Parathyroid adenoma (tissue), 2 donors: Measurements from ENCODE around the gene NLK.
"Not testable (repeated sequence)": the region's sequence is repeated elsewhere in the genome, so short reads cannot be mapped to it uniquely, and the experiment has no call there.

ENCODE experiments used
- H2AFZ ChIP-seq: fragments of 300-600 bp; sonication (generic); one replicate; pipeline ENCODE4 v1.7.0; 2017; ENCODE audit warnings: antibody characterized with exemption, mild to moderate bottlenecking
- H3K27ac ChIP-seq: fragments of 300-600 bp; sonication (generic); one replicate; pipeline ENCODE4 v1.7.0; 2017
- H3K27me3 ChIP-seq: fragments of 300-600 bp; sonication (generic); one replicate; pipeline ENCODE4 v1.7.0; 2017; ENCODE audit warnings: low read length; ENCODE audit not compliant: control insufficient read depth, insufficient read depth
- H3K36me3 ChIP-seq: fragments of 300-600 bp; sonication (generic); one replicate; pipeline ENCODE4 v1.7.0; 2017; ENCODE audit warnings: low read length; ENCODE audit not compliant: control insufficient read depth, insufficient read depth
- H3K4me1 ChIP-seq: fragments of 300-600 bp; sonication (generic); one replicate; pipeline ENCODE4 v1.7.0; 2017; ENCODE audit warnings: control low read depth
- H3K4me2 ChIP-seq: fragments of 300-600 bp; sonication (generic); one replicate; pipeline ENCODE4 v1.7.0; 2017; ENCODE audit warnings: low read length
- H3K4me3 ChIP-seq: fragments of 300-600 bp; sonication (generic); one replicate; pipeline ENCODE4 v1.7.0; 2017; ENCODE audit warnings: low read depth, low read length
- H3K79me2 ChIP-seq: fragments of 300-600 bp; sonication (generic); one replicate; pipeline ENCODE4 v1.7.0; 2017; ENCODE audit warnings: control low read depth
- H3K9ac ChIP-seq: fragments of 300-600 bp; sonication (generic); one replicate; pipeline ENCODE4 v1.7.0; 2017; ENCODE audit warnings: mild to moderate bottlenecking
- H3K9me3 ChIP-seq: fragments of 300-600 bp; sonication (generic); one replicate; pipeline ENCODE4 v1.7.0; 2017; ENCODE audit warnings: low read length; ENCODE audit not compliant: control insufficient read depth
- CTCF ChIP-seq: fragments of 300-600 bp; sonication (generic); IDR thresholded peaks from one replicate; pipeline ENCODE4 v1.7.0; 2017; ENCODE audit warnings: antibody characterized with exemption, mild to moderate bottlenecking
- donor health status: primary hyperparathyroidism.

Gene NLK

GRCh38 chr17:28204751-28205150 is 162.3 kb downstream of the NLK start:
- Histone ChIP-seq H3K27me3 (no peaks in the 10 kb centered on the region), H3K4me2 (peak overlapping the region; percentile 37), H3K4me1 (peaks cover 6% of the 10 kb centered on the region), H3K4me3 (no peak overlapping the region), H3K36me3 (no peaks in the 10 kb centered on the region), H3K9me3 (no peaks in the 10 kb centered on the region), H3K9ac (no peak overlapping the region), H2AFZ (no peak overlapping the region), H3K79me2 (no peaks in the 10 kb centered on the region), H3K27ac (no peak overlapping the region)
- TF ChIP-seq CTCF, result no peak

GRCh38 chr17:28206292-28206691 is 163.8 kb downstream of the NLK start:
- no peak overlapping the region for H3K4me2 ChIP-seq
- H3K9me3 ChIP-seq, result no peaks in the 10 kb centered on the region
- H3K27ac ChIP-seq, result no peak overlapping the region
- H3K4me1 ChIP-seq, result peaks cover 6% of the 10 kb centered on the region
- H2AFZ ChIP-seq, result no peak overlapping the region
- no peak overlapping the region for H3K9ac ChIP-seq
- no peaks in the 10 kb centered on the region for H3K79me2 ChIP-seq
- H3K36me3 ChIP-seq, result no peaks in the 10 kb centered on the region
- TF ChIP-seq CTCF, result no peak
- H3K4me3 ChIP-seq, result no peak overlapping the region
- no peaks in the 10 kb centered on the region for H3K27me3 ChIP-seq

- Histone ChIP-seq H3K4me3 (no peak overlapping the region), H3K27ac (no peak overlapping the region), H3K27me3 (no peaks in the 10 kb centered on the region), H2AFZ (no peak overlapping the region), H3K4me1 (no peaks in the 10 kb centered on the region), H3K79me2 (no peaks in the 10 kb centered on the region), H3K9ac (no peak overlapping the region), H3K9me3 (no peaks in the 10 kb centered on the region), H3K4me2 (no peak overlapping the region), H3K36me3 (no peaks in the 10 kb centered on the region)
- TF ChIP-seq CTCF, result no peak
Observed at GRCh38 chr17:28211811-28212210, 169.3 kb downstream of the NLK start.

GRCh38 chr17:28213578-28213977 is 171.1 kb downstream of the NLK start:
- H3K9ac ChIP-seq, H3K36me3 ChIP-seq, H3K4me1 ChIP-seq, H3K27ac ChIP-seq, H2AFZ ChIP-seq, H3K4me3 ChIP-seq, H3K27me3 ChIP-seq, H3K9me3 ChIP-seq, H3K79me2 ChIP-seq, H3K4me2 ChIP-seq: not testable (repeated sequence)

- Histone ChIP-seq H3K27ac (no peak overlapping the region), H3K79me2 (no peaks in the 10 kb centered on the region), H3K36me3 (no peaks in the 10 kb centered on the region), H3K9me3 (no peaks in the 10 kb centered on the region), H3K4me1 (no peaks in the 10 kb centered on the region), H2AFZ (no peak overlapping the region), H3K27me3 (no peaks in the 10 kb centered on the region), H3K4me3 (no peak overlapping the region), H3K4me2 (no peak overlapping the region), H3K9ac (no peak overlapping the region)
- TF ChIP-seq CTCF, result no peak
Observed at GRCh38 chr17:28216052-28216451, 173.6 kb downstream of the NLK start.
